K562 (cell line): ENCODE results near the gene DMXL1. TPM values are rescaled to one million over a fixed set of nuclear protein-coding genes. Genes with fewer than 3 reads are reported as not detected.

Experiments
- ATAC-seq: fragments of 200-7000 bp; cut with Tn5 transposase; 3 replicates; pipeline ENCODE4 v1.9.1; 2020; ENCODE audit warnings: moderate library complexity
- BruUV-seq: library from RNA; stranded (reverse); fragments of 400-500 nt; replicated peaks from 2 replicates; lab custom pipeline; 2021; lab: Mats Ljungman, UMichigan
- CTCF ChIA-PET: fragments of 300-600 bp; formaldehyde crosslinking; extraction: SDS; loops from one replicate; lab custom pipeline; 2021; ENCODE audit warnings: low intra/inter-chr PET ratio; lab: Yijun Ruan, JAX
- POLR2A ChIA-PET: fragments of 300-600, 350-650 bp; sonication (Branson Sonifier 250); formaldehyde crosslinking; extraction: SDS; loops from one replicate; lab custom pipeline; 2021; ENCODE audit warnings: antibody characterized with exemption, inconsistent platforms; lab: Yijun Ruan, JAX
- DNase-seq, 4 experiments: peaks; one replicate each; pipeline versions ENCODE4 v3.0.0 to v3.0.0-alpha.2; 2011 to 2018; ENCODE audit warnings: low spot score in 3 of 4, mixed read lengths in 3 of 4; ENCODE audit errors: extremely low read depth in 1 of 4
- FAIRE-seq: peaks from 2 replicates; lab custom pipeline; 2011; peaks lifted over from hg19 to GRCh38; lab: Jason Lieb, UNC
- H2AFZ ChIP-seq: 2 replicates; pipeline ENCODE4 v1.6.0; 2011; ENCODE audit warnings: low read depth, low read length, control low read depth, inconsistent platforms
- H3K27ac ChIP-seq: fragments of 200-600 bp; 3 replicates; pipeline ENCODE4 v1.8.0; 2011; ENCODE audit warnings: low read depth, mild to moderate bottlenecking, control low read depth, inconsistent platforms, low read length, moderate library complexity, mixed read lengths; ENCODE audit errors: extremely low read depth
- H3K27me3 ChIP-seq, 2 experiments: fragments of 300-600 bp in 1 of 2; 2 replicates in 1 of 2; 3 replicates in 1 of 2; pipeline versions ENCODE4 v1.6.0 to v1.8.0; 2011; ENCODE audit warnings: inconsistent platforms in 2 of 2, low read length in 2 of 2, mild to moderate bottlenecking in 1 of 2, mixed read lengths in 1 of 2, moderate library complexity in 1 of 2; ENCODE audit not compliant: control insufficient read depth in 2 of 2, insufficient read depth in 2 of 2
- H3K36me3 ChIP-seq: fragments of 300-600 bp; 3 replicates; pipeline ENCODE4 v1.8.0; 2011; ENCODE audit warnings: mild to moderate bottlenecking, low read length, inconsistent platforms; ENCODE audit not compliant: control insufficient read depth, insufficient read depth
- H3K4me1 ChIP-seq, 2 experiments: fragments of 200-600 bp in 1 of 2; replicated peaks in 1 of 2; 2 replicates in 1 of 2; 3 replicates in 1 of 2; pipeline versions ENCODE4 v1.5.1 to v1.8.0; 2011; ENCODE audit warnings: inconsistent platforms in 2 of 2, low read length in 2 of 2, mild to moderate bottlenecking in 1 of 2, mixed read lengths in 1 of 2, moderate library complexity in 1 of 2; ENCODE audit not compliant: control insufficient read depth in 2 of 2, insufficient read depth in 2 of 2
- H3K4me2 ChIP-seq: 2 replicates; pipeline ENCODE4 v1.6.1; 2011; ENCODE audit warnings: low read length, control low read depth, inconsistent platforms, mixed read lengths; ENCODE audit not compliant: insufficient read depth
- H3K4me3 ChIP-seq: fragments of 200-600 bp; sonication (generic), shearing (Covaris generic); 2 replicates; pipeline ENCODE4 v1.5.1; 2016; ENCODE audit warnings: control low read depth, inconsistent platforms
- H3K79me2 ChIP-seq: fragments of 200-600 bp; 3 replicates; pipeline ENCODE4 v1.8.0; 2011; ENCODE audit warnings: low read length, inconsistent platforms; ENCODE audit not compliant: control insufficient read depth, insufficient read depth
- H3K9ac ChIP-seq, 2 experiments: 2 replicates each; pipeline versions ENCODE4 v1.6.0 to v1.6.1; 2011; ENCODE audit warnings: low read depth in 2 of 2, low read length in 2 of 2, control low read depth in 1 of 2, inconsistent platforms in 1 of 2, mild to moderate bottlenecking in 1 of 2, mixed read lengths in 1 of 2; ENCODE audit not compliant: insufficient read depth in 1 of 2
- H3K9me1 ChIP-seq: one replicate; pipeline ENCODE4 v1.6.0; 2011; ENCODE audit warnings: inconsistent platforms, mild to moderate bottlenecking, low read length, moderate library complexity; ENCODE audit not compliant: control insufficient read depth, insufficient read depth
- H3K9me3 ChIP-seq: replicated peaks from 2 replicates; pipeline ENCODE4 v1.5.1; 2011; ENCODE audit warnings: low read depth, low read length, inconsistent platforms; ENCODE audit not compliant: control insufficient read depth, insufficient read depth
- H4K20me1 ChIP-seq: replicated peaks from 2 replicates; pipeline ENCODE4 v1.6.1; 2011; ENCODE audit warnings: low read length, inconsistent platforms, mixed read lengths; ENCODE audit not compliant: control insufficient read depth, insufficient read depth
- C11orf30 ChIP-seq: fragments of 450-650 bp; IDR thresholded peaks from 2 replicates; pipeline ENCODE4 v1.6.1; 2016; ENCODE audit warnings: low read depth, mild to moderate bottlenecking
- CEBPB ChIP-seq: fragments of 450-650 bp; IDR thresholded peaks from 2 replicates; pipeline ENCODE4 v1.6.1; 2016; ENCODE audit warnings: missing genetic modification characterization, missing compliant biosample characterization
- CREB5 ChIP-seq: fragments of 250-450 bp; sonication (Bioruptor Pico); IDR thresholded peaks from 2 replicates; pipeline ENCODE4 v1.5.0; 2020; ENCODE audit warnings: mild to moderate bottlenecking
- DACH1 ChIP-seq: fragments of 450-650 bp; IDR thresholded peaks from 2 replicates; pipeline ENCODE4 v1.6.1; 2018; ENCODE audit not compliant: partially characterized antibody
- FOXA3 ChIP-seq, 2 experiments: fragments of 450-650 bp in 1 of 2; sonication (generic) in 1 of 2; formaldehyde crosslinking; IDR thresholded peaks in 1 of 2; conservative IDR thresholded peaks in 1 of 2; 2 replicates each; pipeline versions ENCODE4 v1.4.0 to v1.8.0; 2020 to 2022; ENCODE audit warnings: mild to moderate bottlenecking in 2 of 2, missing genetic modification reagents in 1 of 2
- GTF2E2 ChIP-seq: fragments of 200-800 bp; sonication (Bioruptor generic); IDR thresholded peaks from 2 replicates; pipeline ENCODE4 v1.6.1; 2016; ENCODE audit warnings: missing genetic modification characterization, missing compliant biosample characterization
- HNRNPUL1 ChIP-seq: fragments of 200-400 bp; formaldehyde crosslinking; IDR thresholded peaks from 2 replicates; pipeline ENCODE4 v1.6.1; 2017; ENCODE audit warnings: low read length
- ILK ChIP-seq: fragments of 450-650 bp; IDR thresholded peaks from 2 replicates; pipeline ENCODE4 v1.6.1; 2016; ENCODE audit warnings: missing genetic modification characterization, low read depth, mild to moderate bottlenecking, missing compliant biosample characterization, moderate library complexity, borderline replicate concordance
- MAFG ChIP-seq: fragments of 450-650 bp; conservative IDR thresholded peaks from 2 replicates; pipeline ENCODE4 v1.6.1; 2016; ENCODE audit warnings: missing genetic modification characterization, missing compliant biosample characterization
- NCOA1 ChIP-seq: fragments of 450-650 bp; IDR thresholded peaks from 2 replicates; pipeline ENCODE4 v1.6.1; 2016; ENCODE audit warnings: low read depth
- NFE2 ChIP-seq: IDR thresholded peaks from 2 replicates; pipeline ENCODE4 v1.6.1; 2014; ENCODE audit warnings: antibody characterized with exemption, low read depth
- NR2C1 ChIP-seq, 2 experiments: fragments of 450-650 bp; IDR thresholded peaks; 2 replicates each; pipeline ENCODE4 v1.6.1; 2017; ENCODE audit warnings: mild to moderate bottlenecking in 2 of 2, antibody characterized with exemption in 1 of 2, inconsistent platforms in 1 of 2, missing compliant biosample characterization in 1 of 2, missing genetic modification characterization in 1 of 2
- SMARCA4 ChIP-seq: fragments of 450-650 bp; IDR thresholded peaks from 2 replicates; pipeline ENCODE4 v1.6.1; 2016
- SMC3 ChIP-seq: conservative IDR thresholded peaks from 2 replicates; pipeline ENCODE4 v1.6.1; 2011; ENCODE audit warnings: low read depth, low read length, improper control_type of control experiment; ENCODE audit not compliant: insufficient read depth
- SOX6 ChIP-seq: fragments of 450-650 bp; IDR thresholded peaks from 2 replicates; pipeline ENCODE4 v1.6.1; 2014; ENCODE audit warnings: mild to moderate bottlenecking
- TAF9B ChIP-seq: fragments of 450-650 bp; IDR thresholded peaks from 2 replicates; pipeline ENCODE4 v1.6.1; 2018; ENCODE audit warnings: mild to moderate bottlenecking; ENCODE audit not compliant: partially characterized antibody
- TFAP4 ChIP-seq: sonication (generic); formaldehyde crosslinking; IDR thresholded peaks from 2 replicates; pipeline ENCODE4 v1.8.0; 2022; ENCODE audit warnings: missing genetic modification reagents, mild to moderate bottlenecking, moderate library complexity, borderline replicate concordance
- TOE1 ChIP-seq, 2 experiments: fragments of 450-650 bp in 1 of 2; sonication (generic) in 1 of 2; formaldehyde crosslinking in 1 of 2; IDR thresholded peaks; 2 replicates each; pipeline versions ENCODE4 v1.7.1 to v1.8.0; 2016 to 2022; ENCODE audit warnings: borderline replicate concordance in 2 of 2, mild to moderate bottlenecking in 2 of 2, antibody characterized with exemption in 1 of 2, inconsistent platforms in 1 of 2, low read depth in 1 of 2, missing genetic modification reagents in 1 of 2, moderate library complexity in 1 of 2
- ZNF12 ChIP-seq: sonication (generic); formaldehyde crosslinking; IDR thresholded peaks from 2 replicates; pipeline ENCODE4 v1.4.0; 2020; ENCODE audit warnings: mild to moderate bottlenecking, missing genetic modification reagents
- WGBS: fragments of 100-300 bp; shearing (Covaris generic); methylation state at CpG from one replicate; pipeline ENCODE4 v1.1.6; 2016; ENCODE audit warnings: low coverage, mixed read lengths; ENCODE audit not compliant: insufficient coverage; ENCODE audit errors: missing lambda C conversion rate; 5-methylcytosine and 5-hydroxymethylcytosine counted together
- in situ Hi-C: fragments of 300-500 bp; cut with MboI; formaldehyde crosslinking; loops from 4 replicates; pipeline ENCODE4 v1.15.0; 2018; ENCODE audit warnings: inconsistent platforms, mixed read lengths
- intact Hi-C: fragments of 100-400 bp; cut with micrococcal nuclease; formaldehyde crosslinking; loops from 2 replicates; pipeline ENCODE4 v1.14.2; 2022
- polyA plus RNA-seq, 8 experiments: library from polyadenylated mRNA; depleted of rRNA in 4 of 8; stranded (reverse) in 5 of 8; unstranded in 3 of 8; fragments of >200 nt; fragmentation: Nextera tagmentation in 2 of 8; fragmentation: Illumina TruSeq in 1 of 8; extraction: Ambion mirVana in 2 of 8; extraction: Trizol in 1 of 8; gene quantifications; 2 replicates each; pipeline versions ENCODE4 v1.2.1 to v1.2.3, GENCODE V29; 2011 to 2014; ENCODE audit warnings: inconsistent platforms in 1 of 8, missing spikeins in 1 of 8
- total RNA-seq, 7 experiments: library from RNA; depleted of rRNA in 6 of 7; stranded (reverse); fragments of >200 nt in 6 of 7; fragmentation: Illumina TruSeq in 2 of 7; extraction: Trizol in 2 of 7; gene quantifications; 2 replicates each; pipeline versions ENCODE4 v1.2.1 to v1.2.3, GENCODE V29; 2011 to 2021; ENCODE audit warnings: low replicate concordance in 1 of 7

Gene DMXL1
- total and polyA plus RNA-seq, 9 of the 15 experiments (the other 6 are each of a cell fraction or from before 2014, with no cell fraction given), result 8.3 to 40.3 (median 30.6) TPM

- Histone ChIP-seq H3K27me3 (no peaks in the 10 kb centered on the region), H3K79me2 (no peaks in the 10 kb centered on the region), H3K9me3 (no peaks in the 10 kb centered on the region), H2AFZ (peak overlapping the region; percentile 34; the same call in 1 of the 2 replicates), H3K4me3 (no peak overlapping the region), H3K4me2 (no peak overlapping the region; the same call in 1 of the 2 replicates), H3K9ac (no peak overlapping the region; a peak in 1 of 4 replicates), H3K4me1 (peaks cover 0 to 9% of the 10 kb centered on the region in 2 experiments; a peak in 2 of 5 replicates), H3K9me1 (no peaks in the 10 kb centered on the region), H4K20me1 (no peaks in the 10 kb centered on the region), H3K27ac (no peak overlapping the region), H3K36me3 (no peaks in the 10 kb centered on the region)
- no TSS peak for BruUV-seq
- in situ Hi-C loops, result no loop called here
- DNase-seq (no peak), FAIRE-seq (no peak), ATAC-seq (no peak)
- POLR2A ChIA-PET, result no interaction called here
- intact Hi-C loops, result no loop called here
- 54% methylated on average over 7 of the region's 7 CpGs for WGBS
- CTCF ChIA-PET, result no interaction called here
- TF ChIP-seq CEBPB (tag) (0 out of 2 replicates have a peak, but pooled peaks have one; percentile 8), SMARCA4 (no peak), SMC3 (no peak), DACH1 (peak; percentile 65), C11orf30 (peak; percentile 75), NR2C1 (IDR thresholded peaks at IDR 0.05) (no peak), NR2C1 (tag; IDR thresholded peaks at IDR 0.05) (no peak), HNRNPUL1 (no peak), MAFG (tag) (peak; percentile 60), ZNF12 (no peak), CREB5 (CRISPR knock-in tag) (no peak), SOX6 (no peak), TOE1 (IDR thresholded peaks at IDR 0.05; ENCODE audit: borderline replicate concordance) (peak; percentile 61; the same call in 1 of the 2 replicates), TOE1 (CRISPR knock-in tag; IDR thresholded peaks at IDR 0.05; ENCODE audit: borderline replicate concordance, low read depth) (no peak), NFE2 (peak; percentile 43; the same call in 1 of the 2 replicates), ILK (tag) (no peak), FOXA3 (CRISPR knock-in tag; conservative IDR thresholded peaks at IDR 0.05 in 1 of 2, IDR thresholded peaks at IDR 0.05 in 1 of 2) (no peak), NCOA1 (no peak), TAF9B (peak; percentile 30), TFAP4 (peak; percentile 71), GTF2E2 (tag) (no peak)
Observed at GRCh38 chr5:119049824-119050449, 20.9 kb upstream of the DMXL1 start.
